ENCODE data around the gene HMCN2. TPM values are rescaled to one million over a fixed set of nuclear protein-coding genes. Genes with fewer than 3 reads are reported as not detected.
A peak's percentile ranks its signal among the peaks of the same experiment; 100 is the strongest.

The HMCN2 gene
- total RNA-seq, 1 experiment from 2014 or later: not detected

GRCh38 chr9:130361873-130362362 lies 96.4 kb downstream of the HMCN2 start:
- in situ Hi-C loops (cut with HindIII; ENCODE audit: low pct_unique_long_range_greater_than_20kb, low sequenced_read_pairs): no loop called here
- DNase-seq (ENCODE audit: low read depth, low spot score): no peak

DNA sequence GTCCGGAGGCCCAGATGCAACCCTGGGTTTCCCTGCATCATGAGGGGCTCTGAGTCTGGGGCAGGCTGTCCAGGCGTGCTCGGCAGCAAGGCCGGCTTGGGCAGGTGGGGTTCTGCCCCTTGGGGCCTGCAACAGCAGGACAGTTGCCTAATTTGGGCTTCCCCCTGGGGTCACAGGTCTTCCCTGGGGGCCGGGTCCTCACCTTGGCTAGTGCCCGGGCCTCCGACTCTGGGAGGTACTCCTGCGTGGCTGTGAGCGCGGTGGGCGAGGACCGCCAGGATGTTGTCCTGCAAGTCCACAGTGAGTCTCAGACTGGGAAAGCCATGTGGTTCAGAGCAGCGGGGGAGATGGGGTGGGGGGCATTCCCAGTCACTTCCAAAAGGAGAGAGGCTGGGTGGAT lies 97.1 kb downstream of the HMCN2 start:
- DNase-seq (ENCODE audit: low read depth, low spot score): no peak
- in situ Hi-C loops (cut with HindIII; ENCODE audit: low pct_unique_long_range_greater_than_20kb, low sequenced_read_pairs): no loop called here

DNA sequence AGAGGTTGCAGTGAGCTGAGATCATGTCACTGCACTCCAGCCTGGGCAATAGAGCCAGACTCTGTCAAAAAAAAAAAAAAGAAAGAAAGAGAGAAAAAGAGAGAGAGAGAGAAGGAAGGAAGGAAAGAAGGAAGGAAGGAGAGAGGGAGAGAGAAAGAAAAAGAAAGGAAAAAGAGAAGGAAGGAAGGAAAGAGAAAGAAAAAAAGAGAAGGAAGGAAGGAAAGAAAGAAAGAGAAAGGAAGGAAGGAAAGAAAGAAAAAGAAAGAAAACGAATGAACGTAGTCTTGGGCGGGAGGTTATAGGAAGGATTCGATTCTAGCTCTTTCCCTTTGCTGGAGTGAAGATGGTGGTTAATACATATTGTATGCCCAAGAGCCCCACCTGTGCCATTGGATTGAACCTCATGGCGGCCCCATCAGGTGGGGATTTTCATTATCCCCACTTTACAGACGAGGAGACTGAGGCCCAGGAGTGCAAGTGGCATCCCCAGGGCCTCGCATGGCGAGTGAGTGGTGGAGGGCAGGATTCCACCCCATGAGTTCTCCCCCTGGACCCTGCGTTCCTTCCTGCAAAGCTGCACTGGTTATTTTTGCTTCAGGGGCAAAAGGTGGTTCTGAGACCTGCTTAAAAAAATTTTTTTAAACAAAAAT lies 98.3 kb downstream of the HMCN2 start:
- in situ Hi-C loops (cut with HindIII; ENCODE audit: low pct_unique_long_range_greater_than_20kb, low sequenced_read_pairs): no loop called here

DNA sequence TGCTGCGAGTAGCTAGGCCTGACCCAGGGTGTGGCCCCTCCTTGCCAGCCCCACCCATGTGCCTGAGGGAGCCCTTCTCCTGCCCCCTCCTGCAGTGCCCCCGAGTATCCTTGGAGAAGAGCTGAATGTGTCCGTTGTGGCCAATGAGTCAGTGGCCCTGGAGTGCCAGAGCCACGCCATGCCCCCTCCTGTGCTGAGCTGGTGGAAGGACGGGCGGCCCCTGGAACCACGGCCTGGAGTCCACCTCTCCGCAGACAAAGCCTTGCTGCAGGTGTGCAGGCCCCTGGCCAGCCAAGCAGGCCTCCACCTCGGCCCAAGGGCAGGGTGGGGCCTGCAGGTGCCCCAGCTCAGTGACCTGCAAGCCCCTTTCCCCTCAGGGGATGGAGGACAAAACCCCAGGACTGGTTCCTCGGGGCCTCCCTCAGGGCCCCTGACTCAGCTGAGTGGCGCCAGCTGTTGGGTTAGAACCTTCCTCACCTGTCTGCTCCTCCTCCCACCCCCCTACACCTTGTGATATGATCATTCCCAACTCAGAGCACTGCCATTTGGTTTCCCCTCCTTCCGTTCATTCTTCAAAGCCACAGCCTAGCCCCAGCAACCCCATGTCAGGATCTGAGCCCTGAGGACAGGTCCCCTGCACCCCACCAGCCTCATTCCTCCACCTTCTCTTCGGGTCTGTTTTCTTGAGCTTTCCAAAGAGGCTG lies 99.2 kb downstream of the HMCN2 start:
- in situ Hi-C loops (cut with HindIII; ENCODE audit: low pct_unique_long_range_greater_than_20kb, low sequenced_read_pairs): no loop called here
- no peak for DNase-seq (ENCODE audit: low read depth, low spot score)

More for the DNA sequence above, 98.3 kb downstream of the HMCN2 start:
- DNase-seq (ENCODE audit: low read depth, low spot score): no peak

GRCh38 chr9:130365323-130365721 lies 99.8 kb downstream of the HMCN2 start:
- in situ Hi-C loops (cut with HindIII; ENCODE audit: low pct_unique_long_range_greater_than_20kb, low sequenced_read_pairs): no loop called here

GRCh38 chr9:130366072-130366471 lies 100.5 kb downstream of the HMCN2 start:
- no peak for DNase-seq (ENCODE audit: low read depth, low spot score)
- in situ Hi-C loops (cut with HindIII; ENCODE audit: low pct_unique_long_range_greater_than_20kb, low sequenced_read_pairs): no loop called here

More at GRCh38 chr9:130365323-130365721, 99.8 kb downstream of the HMCN2 start:
- no peak for DNase-seq (ENCODE audit: low read depth, low spot score)

DNA sequence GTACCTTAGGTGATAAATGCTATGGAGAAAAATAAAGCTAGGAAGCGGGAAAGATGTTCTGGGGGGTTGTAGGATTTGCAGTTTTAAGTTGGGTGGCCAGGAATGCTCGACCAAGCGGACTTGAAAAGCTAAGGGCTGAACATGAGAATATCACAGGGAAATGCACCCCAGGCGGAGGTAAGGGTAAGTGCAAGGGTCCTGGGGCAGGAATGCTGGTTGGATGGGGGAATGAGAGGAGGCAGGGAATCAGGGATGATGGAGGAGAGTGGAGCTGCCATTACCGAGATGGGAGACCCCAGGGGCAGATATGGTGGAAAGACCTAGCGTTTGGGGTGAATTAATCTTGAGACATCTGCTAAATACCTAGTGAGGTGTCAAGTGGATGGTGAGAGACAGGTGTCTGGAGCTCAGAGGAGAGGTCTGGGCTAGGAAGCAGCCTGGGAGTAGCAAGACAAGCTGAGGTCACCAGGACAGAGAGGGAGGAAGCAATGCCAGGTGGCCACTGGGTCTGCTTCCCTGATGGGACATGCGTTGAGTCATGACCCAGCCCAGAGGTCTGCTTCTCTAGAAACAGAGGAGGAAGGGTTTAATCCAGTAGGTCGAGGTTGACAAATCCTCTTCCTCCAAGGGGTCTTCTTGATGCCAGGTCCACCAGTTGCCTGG lies 101.5 kb downstream of the HMCN2 start:
- in situ Hi-C loops (cut with HindIII; ENCODE audit: low pct_unique_long_range_greater_than_20kb, low sequenced_read_pairs): no loop called here
- no peak for DNase-seq (ENCODE audit: low read depth, low spot score)

GRCh38 chr9:130368631-130369103 lies 103.1 kb downstream of the HMCN2 start:
- peak; percentile 28 for DNase-seq (ENCODE audit: low read depth, low spot score)
- in situ Hi-C loops (cut with HindIII; ENCODE audit: low pct_unique_long_range_greater_than_20kb, low sequenced_read_pairs): no loop called here

DNA sequence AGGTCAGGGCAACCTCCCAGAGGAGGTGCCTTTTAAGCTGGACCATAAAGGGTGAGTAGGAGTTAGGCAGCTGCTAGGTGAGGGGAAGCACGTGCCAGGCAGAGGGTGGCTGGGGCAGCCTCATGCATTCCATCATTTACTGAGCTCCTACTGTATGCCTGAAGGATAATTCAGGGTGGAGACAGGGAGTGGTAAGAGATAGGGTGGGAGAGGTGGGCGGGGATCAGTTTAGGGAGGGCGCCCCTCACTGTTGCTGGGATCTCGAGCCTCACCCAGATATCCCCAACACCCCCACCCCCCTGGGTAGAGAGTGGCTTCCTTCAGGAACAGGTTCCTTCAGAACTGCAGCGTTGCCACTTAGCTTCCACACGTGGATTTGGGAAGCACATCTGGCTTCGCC lies 104.7 kb downstream of the HMCN2 start:
- no peak for DNase-seq (ENCODE audit: low read depth, low spot score)
- in situ Hi-C loops (cut with HindIII; ENCODE audit: low pct_unique_long_range_greater_than_20kb, low sequenced_read_pairs): no loop called here

- no peak for DNase-seq (ENCODE audit: low read depth, low spot score)
- in situ Hi-C loops (cut with HindIII; ENCODE audit: low pct_unique_long_range_greater_than_20kb, low sequenced_read_pairs): no loop called here
These were observed 105.8 kb downstream of the HMCN2 start for GRCh38 chr9:130371196-130371966.

DNA sequence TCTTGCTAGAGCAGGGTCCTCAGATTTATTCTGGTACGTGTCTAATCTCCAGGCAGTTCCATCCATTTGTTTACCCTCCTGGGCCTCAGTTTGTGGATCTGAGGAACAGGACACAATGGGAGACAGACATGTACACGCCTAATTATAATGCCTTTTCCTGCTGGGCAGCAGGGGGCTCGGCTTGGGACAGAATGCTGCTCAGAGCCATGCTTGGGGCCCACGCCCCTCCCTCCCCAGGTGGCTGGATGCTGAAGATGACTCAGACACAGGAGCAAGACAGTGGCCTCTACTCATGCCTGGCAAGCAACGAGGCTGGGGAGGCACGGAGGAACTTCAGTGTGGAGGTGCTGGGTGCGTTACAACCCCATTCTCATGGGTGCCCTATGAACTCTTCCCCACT lies 106.5 kb downstream of the HMCN2 start:
- DNase-seq (ENCODE audit: low read depth, low spot score): no peak
- in situ Hi-C loops (cut with HindIII; ENCODE audit: low pct_unique_long_range_greater_than_20kb, low sequenced_read_pairs): no loop called here

- no peak for DNase-seq (ENCODE audit: low read depth, low spot score)
- in situ Hi-C loops (cut with HindIII; ENCODE audit: low pct_unique_long_range_greater_than_20kb, low sequenced_read_pairs): no loop called here
These were observed 108.2 kb downstream of the HMCN2 start for GRCh38 chr9:130373679-130374325.

- in situ Hi-C loops (cut with HindIII; ENCODE audit: low pct_unique_long_range_greater_than_20kb, low sequenced_read_pairs): no loop called here
- no peak for DNase-seq (ENCODE audit: low read depth, low spot score)
These were observed 112.1 kb downstream of the HMCN2 start for GRCh38 chr9:130377612-130378011.

GRCh38 chr9:130378875-130379648 lies 113.5 kb downstream of the HMCN2 start:
- in situ Hi-C loops (cut with HindIII; ENCODE audit: low pct_unique_long_range_greater_than_20kb, low sequenced_read_pairs): no loop called here
- no peak for DNase-seq (ENCODE audit: low read depth, low spot score)

GRCh38 chr9:130379649-130379970 lies 114.0 kb downstream of the HMCN2 start:
- no peak for DNase-seq (ENCODE audit: low read depth, low spot score)
- in situ Hi-C loops (cut with HindIII; ENCODE audit: low pct_unique_long_range_greater_than_20kb, low sequenced_read_pairs): no loop called here

DNA sequence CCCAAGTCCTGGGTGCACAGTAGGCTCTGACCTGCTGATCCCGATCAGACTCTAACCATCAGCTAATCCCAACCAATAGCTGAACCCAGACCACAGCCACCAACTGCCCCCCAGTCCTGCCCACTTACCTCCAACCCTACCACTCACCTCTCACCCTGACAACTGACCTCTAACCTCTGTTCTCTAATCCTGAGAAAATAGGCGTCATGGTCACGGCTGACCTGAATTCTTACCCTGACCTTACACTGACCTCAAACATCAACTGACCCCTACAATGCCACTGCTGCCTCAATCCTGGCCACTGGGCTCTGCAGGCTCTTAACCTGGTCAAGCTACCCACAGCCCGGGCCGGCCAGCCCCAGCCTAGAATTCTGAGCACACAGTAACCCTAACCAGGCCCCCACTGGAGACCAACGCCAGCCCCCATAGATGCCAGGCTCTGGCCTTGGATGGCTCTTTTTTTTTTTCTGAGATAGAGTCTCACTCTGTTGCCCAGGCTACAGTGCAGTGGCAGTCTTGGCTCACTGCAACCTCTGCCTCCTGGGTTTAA lies 115.4 kb downstream of the HMCN2 start:
- in situ Hi-C loops (cut with HindIII; ENCODE audit: low pct_unique_long_range_greater_than_20kb, low sequenced_read_pairs): no loop called here
- no peak for DNase-seq (ENCODE audit: low read depth, low spot score)

- DNase-seq (ENCODE audit: low read depth, low spot score): no peak
- in situ Hi-C loops (cut with HindIII; ENCODE audit: low pct_unique_long_range_greater_than_20kb, low sequenced_read_pairs): no loop called here
These were observed 116.1 kb downstream of the HMCN2 start for GRCh38 chr9:130381660-130382059.
